HCT116 (cell line): ENCODE measurements around the gene CLK3. TPM values are rescaled to one million over a fixed set of nuclear protein-coding genes. Genes with fewer than 3 reads are reported as not detected.

Experiments
- ATAC-seq: fragments of 200-7000 bp; cut with Tn5 transposase; 2 replicates; pipeline ENCODE4 v1.9.1; 2020; ENCODE audit warnings: mild to moderate bottlenecking, moderate library complexity
- BruUV-seq: library from RNA; stranded (reverse); fragments of 400-500 nt; replicated peaks from 2 replicates; lab custom pipeline; 2021; lab: Mats Ljungman, UMichigan
- CTCF ChIA-PET: fragments of 300-600 bp; sonication (Branson Sonifier 250); formaldehyde crosslinking; loops from one replicate; lab custom pipeline; 2021; ENCODE audit warnings: antibody characterized with exemption; lab: Charles Lee
- POLR2A ChIA-PET: fragments of 300-600, 350-600 bp; sonication (Branson Sonifier 250); formaldehyde crosslinking; loops from one replicate; lab custom pipeline; 2021; ENCODE audit warnings: antibody characterized with exemption; lab: Charles Lee
- RAD21 ChIA-PET, 2 experiments: fragments of 300-600 bp; sonication (Branson Sonifier 250); formaldehyde crosslinking; loops; one replicate each; lab custom pipeline; 2023; ENCODE audit warnings: low total read pairs in 2 of 2; ENCODE audit not compliant: uncharacterized antibody in 2 of 2, unreplicated experiment in 2 of 2, low non-redundant PET in 1 of 2; lab: Charles Lee
- DNase-seq: peaks from one replicate; pipeline ENCODE4 v3.0.0-alpha.2; 2010; ENCODE audit warnings: low read depth, low spot score
- H2AFZ ChIP-seq: fragments of 200-600 bp; shearing (Covaris generic), sonication (generic); 2 replicates; pipeline ENCODE4 v1.6.1; 2017; ENCODE audit warnings: low read depth, mixed run types, mixed read lengths, antibody characterized with exemption, low read length; ENCODE audit not compliant: poor library complexity, severe bottlenecking
- H3K27ac ChIP-seq: 2 replicates; pipeline ENCODE4 v1.5.1; 2012; ENCODE audit warnings: low read depth, low read length
- H3K27me3 ChIP-seq: fragments of 200-600 bp; sonication (generic); 2 replicates; pipeline ENCODE4 v1.6.1; 2016; ENCODE audit warnings: mixed run types, low read length, mixed read lengths; ENCODE audit not compliant: insufficient read depth
- H3K36me3 ChIP-seq, 2 experiments: fragments of 200-500 bp in 1 of 2; fragments of 200-600 bp in 1 of 2; sonication (Bioruptor generic) in 1 of 2; sonication (generic) in 1 of 2; 2 replicates each; pipeline versions ENCODE4 v1.5.1 to v1.6.1; 2014 to 2016; ENCODE audit warnings: low read length in 2 of 2, inconsistent platforms in 1 of 2, mixed read lengths in 1 of 2, mixed run types in 1 of 2; ENCODE audit not compliant: insufficient read depth in 2 of 2, control insufficient read depth in 1 of 2
- H3K4me1 ChIP-seq, 2 experiments: fragments of 200-600 bp in 1 of 2; sonication (generic) in 1 of 2; 2 replicates each; pipeline versions ENCODE4 v1.5.1 to v1.6.1; 2012 to 2017; ENCODE audit warnings: low read length in 2 of 2, inconsistent platforms in 1 of 2, mild to moderate bottlenecking in 1 of 2, mixed read lengths in 1 of 2, mixed run types in 1 of 2, moderate library complexity in 1 of 2; ENCODE audit not compliant: insufficient read depth in 2 of 2, control insufficient read depth in 1 of 2
- H3K4me2 ChIP-seq: fragments of 200-600 bp; sonication (generic); 2 replicates; pipeline ENCODE4 v1.6.1; 2017; ENCODE audit warnings: mixed run types, low read length, mixed read lengths
- H3K4me3 ChIP-seq, 2 experiments: fragments of 200-600 bp in 1 of 2; sonication (generic) in 1 of 2; replicated peaks in 1 of 2; 2 replicates each; pipeline ENCODE4 v1.5.1; 2011 to 2016; ENCODE audit warnings: low read length in 2 of 2, control low read depth in 1 of 2, low read depth in 1 of 2, mild to moderate bottlenecking in 1 of 2, mixed read lengths in 1 of 2, mixed run types in 1 of 2
- H3K79me2 ChIP-seq: fragments of 200-600 bp; sonication (generic); 2 replicates; pipeline ENCODE4 v1.6.1; 2017; ENCODE audit warnings: mild to moderate bottlenecking, mixed run types, low read length, moderate library complexity, mixed read lengths; ENCODE audit not compliant: insufficient read depth
- H3K9ac ChIP-seq: fragments of 200-600 bp; sonication (generic); 2 replicates; pipeline ENCODE4 v1.6.1; 2016; ENCODE audit warnings: low read length, mixed read lengths
- H3K9me2 ChIP-seq: fragments of 200-600 bp; sonication (generic), shearing (Covaris generic); 2 replicates; pipeline ENCODE4 v1.6.1; 2017; ENCODE audit warnings: mixed run types, mild to moderate bottlenecking, moderate library complexity; ENCODE audit not compliant: insufficient read depth
- H3K9me3 ChIP-seq, 2 experiments: fragments of 200-500 bp in 1 of 2; fragments of 200-600 bp in 1 of 2; sonication (Bioruptor generic) in 1 of 2; sonication (generic) in 1 of 2; 2 replicates each; pipeline ENCODE4 v1.6.1; 2014 to 2017; ENCODE audit warnings: low read length in 2 of 2, mixed read lengths in 2 of 2, inconsistent platforms in 1 of 2, low read depth in 1 of 2, mild to moderate bottlenecking in 1 of 2, mixed run types in 1 of 2, moderate library complexity in 1 of 2; ENCODE audit not compliant: control insufficient read depth in 1 of 2, insufficient read depth in 1 of 2
- H4K20me1 ChIP-seq: fragments of 200-600 bp; sonication (generic), shearing (Covaris generic); 2 replicates; pipeline ENCODE4 v1.6.1; 2017; ENCODE audit warnings: mixed run types, mild to moderate bottlenecking, moderate library complexity; ENCODE audit not compliant: insufficient read depth
- ATF3 ChIP-seq: IDR thresholded peaks from 2 replicates; pipeline ENCODE4 v1.6.1; 2012
- CBX3 ChIP-seq: IDR thresholded peaks from 2 replicates; pipeline ENCODE4 v1.6.1; 2012; ENCODE audit warnings: low read depth
- CEBPB ChIP-seq: IDR thresholded peaks from 2 replicates; pipeline ENCODE4 v1.6.1; 2012; ENCODE audit warnings: low read depth
- EGR1 ChIP-seq: IDR thresholded peaks from 2 replicates; pipeline ENCODE4 v1.6.1; 2012; ENCODE audit warnings: low read depth
- EZH2phosphoT487 ChIP-seq: fragments of 200-600 bp; IDR thresholded peaks from 2 replicates; pipeline ENCODE4 v1.6.1; 2018; ENCODE audit warnings: antibody characterized with exemption, borderline replicate concordance
- JUND ChIP-seq: IDR thresholded peaks from 2 replicates; pipeline ENCODE4 v1.6.1; 2012
- POLR2A ChIP-seq: IDR thresholded peaks from 2 replicates; pipeline ENCODE4 v1.7.0; 2011; ENCODE audit warnings: borderline replicate concordance; ENCODE audit not compliant: insufficient read depth, insufficient read length; ENCODE audit errors: extremely low read depth
- POLR2AphosphoS5 ChIP-seq: IDR thresholded peaks from 2 replicates; pipeline ENCODE4 v1.6.1; 2011; ENCODE audit warnings: mild to moderate bottlenecking, low read depth, low read length, moderate library complexity
- REST ChIP-seq: IDR thresholded peaks from 2 replicates; pipeline ENCODE4 v1.6.1; 2012; ENCODE audit warnings: low read depth
- SP1 ChIP-seq: IDR thresholded peaks from 2 replicates; pipeline ENCODE4 v1.6.1; 2012; ENCODE audit warnings: low read depth
- TCF7L2 ChIP-seq: IDR thresholded peaks from 2 replicates; pipeline ENCODE4 v1.7.0; 2011; ENCODE audit warnings: borderline replicate concordance, inconsistent platforms; ENCODE audit not compliant: insufficient read depth, insufficient read length; ENCODE audit errors: extremely low read depth
- ZBTB33 ChIP-seq: IDR thresholded peaks from 2 replicates; pipeline ENCODE4 v1.6.1; 2011; ENCODE audit warnings: mild to moderate bottlenecking, low read length, moderate library complexity; ENCODE audit not compliant: insufficient replicate concordance; ENCODE audit errors: extremely low read depth
- ZFX ChIP-seq: fragments of 450-650 bp; IDR thresholded peaks from 2 replicates; pipeline ENCODE4 v1.6.1; 2017
- intact Hi-C: fragments of 100-400 bp; cut with micrococcal nuclease; formaldehyde crosslinking; loops from 2 replicates; pipeline ENCODE4 v1.10.0; 2022
- total RNA-seq: library from RNA; stranded (reverse); gene quantifications from one replicate; pipeline ENCODE4 v1.2.1, GENCODE V29; 2021; ENCODE audit not compliant: unreplicated experiment
- TF ChIP-seq, protein P1 (sequence below), 3 experiments: fragments of 200-600 bp in 1 of 3; sonication (generic) in 1 of 3; IDR thresholded peaks in 2 of 3; conservative IDR thresholded peaks in 1 of 3; 2 replicates each; pipeline ENCODE4 v1.5.1; 2012 to 2017; ENCODE audit warnings: low read depth in 2 of 3, low read length in 2 of 3, antibody characterized with exemption in 1 of 3, borderline replicate concordance in 1 of 3, control low read depth in 1 of 3, mild to moderate bottlenecking in 1 of 3, mixed read lengths in 1 of 3, mixed run types in 1 of 3, moderate library complexity in 1 of 3; ENCODE audit not compliant: insufficient read depth in 1 of 3

Gene CLK3
- total RNA-seq, 1 experiment from 2014 or later: 79.3 TPM

DNA sequence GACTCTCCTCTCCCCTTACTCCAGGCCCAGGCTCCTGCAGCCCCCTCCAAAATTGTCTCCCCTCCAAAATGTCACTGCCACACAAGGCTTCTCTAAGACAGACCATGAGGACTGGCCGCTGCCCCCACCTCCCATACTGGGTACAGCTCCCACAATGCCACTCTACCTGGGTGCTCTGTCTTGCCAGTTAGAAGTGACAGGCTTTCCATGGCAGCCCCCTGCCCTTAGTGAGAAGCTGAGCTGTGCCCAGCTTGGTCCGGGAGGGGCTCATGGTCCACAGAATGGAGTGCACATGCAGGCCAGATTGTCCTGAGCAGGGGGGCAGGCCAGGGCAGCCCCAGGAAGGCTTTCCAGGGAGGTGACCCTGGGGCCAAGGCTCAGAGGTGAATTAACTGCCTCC is 3.0 kb upstream of the CLK3 start:
- Histone ChIP-seq H4K20me1 (no peaks in the 10 kb centered on the region), H3K36me3 (no peaks in the 10 kb centered on the region), H3K27ac (no peak overlapping the region), H3K9me2 (no peaks in the 10 kb centered on the region), H2AFZ (no peak overlapping the region), H3K4me1 (peaks cover 9 to 27% of the 10 kb centered on the region in 2 experiments; a peak in 3 of 4 replicates), H3K4me2 (no peak overlapping the region), H3K79me2 (peaks cover 21% of the 10 kb centered on the region), H3K27me3 (peaks cover 5% of the 10 kb centered on the region; the same call in 1 of the 2 replicates), H3K4me3 (no peak overlapping the region), H3K9me3 (no peaks in the 10 kb centered on the region), H3K9ac (no peak overlapping the region)
- ATAC-seq (no peak), DNase-seq (no peak)
- ChIA-PET RAD21 (no interaction called here), CTCF (no interaction called here), POLR2A (no interaction called here)
- no TSS peak for BruUV-seq
- no peak for TF ChIP-seq SP1
- TF ChIP-seq, protein P1, sequence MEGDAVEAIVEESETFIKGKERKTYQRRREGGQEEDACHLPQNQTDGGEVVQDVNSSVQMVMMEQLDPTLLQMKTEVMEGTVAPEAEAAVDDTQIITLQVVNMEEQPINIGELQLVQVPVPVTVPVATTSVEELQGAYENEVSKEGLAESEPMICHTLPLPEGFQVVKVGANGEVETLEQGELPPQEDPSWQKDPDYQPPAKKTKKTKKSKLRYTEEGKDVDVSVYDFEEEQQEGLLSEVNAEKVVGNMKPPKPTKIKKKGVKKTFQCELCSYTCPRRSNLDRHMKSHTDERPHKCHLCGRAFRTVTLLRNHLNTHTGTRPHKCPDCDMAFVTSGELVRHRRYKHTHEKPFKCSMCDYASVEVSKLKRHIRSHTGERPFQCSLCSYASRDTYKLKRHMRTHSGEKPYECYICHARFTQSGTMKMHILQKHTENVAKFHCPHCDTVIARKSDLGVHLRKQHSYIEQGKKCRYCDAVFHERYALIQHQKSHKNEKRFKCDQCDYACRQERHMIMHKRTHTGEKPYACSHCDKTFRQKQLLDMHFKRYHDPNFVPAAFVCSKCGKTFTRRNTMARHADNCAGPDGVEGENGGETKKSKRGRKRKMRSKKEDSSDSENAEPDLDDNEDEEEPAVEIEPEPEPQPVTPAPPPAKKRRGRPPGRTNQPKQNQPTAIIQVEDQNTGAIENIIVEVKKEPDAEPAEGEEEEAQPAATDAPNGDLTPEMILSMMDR (IDR thresholded peaks at IDR 0.05 in 2 of 3, conservative IDR thresholded peaks at IDR 0.05 in 1 of 3; ENCODE audit: borderline replicate concordance in 1 of 3, insufficient read depth in 1 of 3, low read depth in 2 of 3, low read length in 2 of 3): no peak
- TF ChIP-seq ZFX: no peak
- TF ChIP-seq TCF7L2: no peak
- no peak for TF ChIP-seq CBX3
- TF ChIP-seq CEBPB: no peak
- no peak for TF ChIP-seq POLR2AphosphoS5
- no peak for TF ChIP-seq ATF3
- TF ChIP-seq POLR2A: no peak
- TF ChIP-seq EZH2phosphoT487: no peak
- no peak for TF ChIP-seq REST
- no peak for TF ChIP-seq EGR1
- TF ChIP-seq ZBTB33: no peak
- no peak for TF ChIP-seq JUND
- intact Hi-C loops: no loop called here
